GM21825 (cell line): Measurements from ENCODE around the gene DBP.
"Not testable (repeated sequence)": the region's sequence is repeated elsewhere in the genome, so short reads cannot be mapped to it uniquely, and the experiment has no call there.

Experiments used
- ATAC-seq: cut with Tn5 transposase; IDR thresholded peaks from one replicate; pipeline ENCODE4 v1.9.1; 2021; ENCODE audit warnings: mild to moderate bottlenecking, moderate library complexity; ENCODE audit not compliant: unreplicated experiment

The DBP gene, protein sequence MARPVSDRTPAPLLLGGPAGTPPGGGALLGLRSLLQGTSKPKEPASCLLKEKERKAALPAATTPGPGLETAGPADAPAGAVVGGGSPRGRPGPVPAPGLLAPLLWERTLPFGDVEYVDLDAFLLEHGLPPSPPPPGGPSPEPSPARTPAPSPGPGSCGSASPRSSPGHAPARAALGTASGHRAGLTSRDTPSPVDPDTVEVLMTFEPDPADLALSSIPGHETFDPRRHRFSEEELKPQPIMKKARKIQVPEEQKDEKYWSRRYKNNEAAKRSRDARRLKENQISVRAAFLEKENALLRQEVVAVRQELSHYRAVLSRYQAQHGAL

DNA sequence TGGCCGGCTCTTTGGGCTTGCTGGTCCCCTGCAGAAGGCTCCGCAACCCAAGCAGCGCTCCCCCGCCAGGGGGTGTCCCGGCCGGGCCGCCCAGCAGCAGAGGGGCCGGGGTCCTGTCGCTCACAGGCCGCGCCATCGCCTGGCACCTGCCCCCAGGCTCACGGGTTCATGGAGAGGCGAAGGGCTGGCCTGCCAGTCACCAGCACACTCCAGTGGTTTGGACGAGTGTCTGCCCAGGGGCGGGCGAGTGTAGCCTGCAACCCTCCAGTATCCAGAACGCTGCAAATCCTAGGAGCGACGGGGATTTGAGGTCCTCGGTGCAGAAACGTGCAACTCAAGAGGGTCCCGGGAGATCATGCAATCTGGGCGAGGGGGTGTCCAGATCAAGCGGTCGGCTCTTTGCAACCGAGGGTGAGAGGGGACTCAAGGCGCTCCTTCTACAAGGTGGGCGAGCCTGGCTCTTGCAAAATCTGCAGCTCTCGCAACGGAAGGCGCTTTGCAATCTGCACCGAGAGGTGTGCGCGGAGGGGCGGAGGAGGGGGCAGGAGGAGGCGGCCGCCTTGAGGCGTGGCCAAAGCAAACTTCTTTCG lies at the start of gene DBP:
Gene DBP, minus strand, starts transcription at position 521 of the 590 bp plus-strand sequence. Its CDS starts 385 bp downstream, at position 136.
- no peak for ATAC-seq

DNA sequence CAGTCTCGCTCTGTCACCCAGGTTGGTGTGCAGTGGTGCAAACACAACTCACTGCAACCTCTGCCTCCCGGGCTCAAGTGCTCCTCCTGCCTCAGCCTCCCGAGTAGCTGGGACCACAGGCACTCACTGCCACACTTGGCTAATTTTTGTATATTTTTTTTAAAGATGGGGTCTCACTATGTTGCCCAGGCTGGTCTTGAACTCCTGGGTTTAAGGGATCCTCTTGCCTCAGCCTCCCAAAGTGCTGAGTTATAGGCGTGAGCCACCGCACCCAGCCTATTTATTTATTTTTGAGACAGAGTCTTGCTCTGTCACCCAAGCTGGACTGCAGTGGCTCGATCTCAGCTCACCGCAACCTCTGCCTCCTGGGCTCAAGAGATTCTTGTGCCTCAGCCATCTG lies 49.5 kb upstream of the DBP start:
- ATAC-seq = not testable (repeated sequence)

- no peak for ATAC-seq
Observed at GRCh38 chr19:48686088-48686487, 48.9 kb upstream of the DBP start.

DNA sequence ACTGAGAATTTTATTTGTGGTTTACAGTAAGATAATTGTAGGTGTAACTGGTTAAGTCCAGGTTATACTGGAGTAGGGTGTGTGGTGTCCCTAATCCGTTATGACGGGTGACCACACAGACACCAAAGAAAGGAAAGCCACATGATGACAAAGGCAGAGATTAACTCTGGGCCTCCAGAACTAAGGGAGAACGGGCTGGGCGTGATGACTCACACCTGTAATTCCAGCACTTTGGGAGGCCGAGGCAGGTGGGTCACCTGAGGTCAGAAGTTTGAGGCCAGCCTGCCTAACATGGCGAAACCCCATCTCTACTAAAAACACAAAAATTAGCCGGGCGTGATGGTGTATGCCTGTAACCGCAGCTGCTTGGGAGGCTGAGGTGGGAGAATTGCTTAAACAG lies 48.4 kb upstream of the DBP start:
- no peak for ATAC-seq

- ATAC-seq = no peak
Observed at GRCh38 chr19:48683349-48683748, 46.2 kb upstream of the DBP start.

DNA sequence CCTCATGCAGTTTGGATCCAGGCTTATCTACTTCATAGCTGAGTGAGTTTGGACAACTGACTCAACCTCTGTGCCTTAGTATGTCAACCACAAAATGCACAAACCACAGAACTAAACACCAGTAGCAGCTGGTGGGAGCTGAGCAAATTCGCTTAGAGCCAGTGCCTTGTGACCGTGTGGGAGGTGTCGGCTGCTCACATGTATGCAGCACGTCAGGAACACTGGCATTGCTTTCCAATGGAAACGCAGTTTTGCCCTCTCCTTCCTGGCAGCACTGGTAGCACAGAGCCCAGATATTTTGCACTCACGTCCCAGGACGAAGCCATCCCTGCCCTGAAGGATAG lies 43.9 kb upstream of the DBP start:
- ATAC-seq = no peak

DNA sequence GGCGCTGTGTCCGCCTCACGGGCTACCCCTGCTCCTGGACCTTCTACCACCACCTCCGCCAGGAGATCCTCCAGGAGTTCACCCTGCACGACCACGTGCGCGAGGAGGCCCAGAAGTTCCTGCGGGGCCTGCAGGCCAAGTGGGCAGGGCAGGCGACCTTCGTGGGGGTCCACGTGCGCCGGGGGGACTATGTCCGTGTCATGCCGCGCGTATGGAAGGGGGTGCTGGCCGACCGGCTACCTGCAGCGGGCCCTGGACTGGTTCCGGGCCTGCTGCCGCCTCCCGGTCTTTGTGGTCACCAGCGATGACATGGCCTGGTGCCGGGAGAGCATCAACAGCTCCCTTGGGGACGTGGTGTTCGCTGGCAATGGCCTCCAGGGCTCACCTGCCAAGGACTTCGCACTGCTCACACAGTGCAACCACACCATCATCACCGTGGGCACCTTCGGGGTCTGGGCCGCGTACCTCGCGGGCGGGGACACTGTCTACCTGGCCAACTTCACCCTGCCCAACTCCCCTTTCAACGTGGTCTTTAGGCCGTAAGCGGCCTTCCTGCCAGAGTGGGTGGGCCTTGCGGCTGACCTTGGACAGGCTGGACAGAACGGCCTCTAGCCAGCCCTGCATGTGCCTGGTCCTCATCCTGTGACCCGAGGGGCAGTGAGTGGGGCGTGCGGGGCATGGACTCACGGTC lies 43.4 kb upstream of the DBP start:
- no peak for ATAC-seq

DNA sequence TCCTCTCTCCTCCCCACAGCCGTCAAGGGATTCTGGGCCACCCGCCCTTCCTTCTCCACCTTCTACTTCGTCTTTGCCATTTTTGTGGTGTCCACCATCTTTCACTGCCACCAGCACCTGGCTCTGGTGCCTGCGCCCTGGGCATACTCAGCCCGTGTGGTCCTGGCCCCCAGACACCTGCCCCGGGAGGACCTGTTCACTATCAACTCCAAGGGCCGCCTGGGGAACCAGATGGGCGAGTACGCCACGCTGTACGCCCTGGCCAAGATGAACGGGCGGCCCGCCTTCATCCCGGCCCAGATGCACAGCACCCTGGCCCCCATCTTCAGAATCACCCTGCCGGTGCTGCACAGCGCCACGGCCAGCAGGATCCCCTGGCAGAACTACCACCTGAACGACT lies 42.8 kb upstream of the DBP start:
- ATAC-seq = not testable (repeated sequence)

DNA sequence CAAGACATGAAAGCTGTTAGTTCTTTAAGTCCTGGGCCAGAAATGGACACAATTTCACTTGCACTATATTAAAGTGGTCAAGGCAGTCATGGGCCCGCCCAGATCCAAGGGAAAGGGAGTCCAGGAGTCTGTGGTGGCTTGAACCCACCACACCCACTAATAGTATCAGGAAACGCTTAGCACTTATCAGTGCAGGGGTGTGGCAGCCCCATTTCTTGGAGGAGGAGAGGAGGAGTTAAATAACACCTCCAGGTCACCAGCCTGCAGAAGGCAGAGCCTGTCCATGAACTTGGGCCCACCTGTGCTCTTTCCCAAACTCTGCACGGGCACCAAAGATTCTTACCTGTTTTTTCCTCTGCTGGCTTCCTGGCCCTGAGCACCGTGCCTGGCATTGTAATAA lies 41.0 kb upstream of the DBP start:
- no peak for ATAC-seq

GRCh38 chr19:48676887-48677286 lies 39.7 kb upstream of the DBP start:
- ATAC-seq = no peak

DNA sequence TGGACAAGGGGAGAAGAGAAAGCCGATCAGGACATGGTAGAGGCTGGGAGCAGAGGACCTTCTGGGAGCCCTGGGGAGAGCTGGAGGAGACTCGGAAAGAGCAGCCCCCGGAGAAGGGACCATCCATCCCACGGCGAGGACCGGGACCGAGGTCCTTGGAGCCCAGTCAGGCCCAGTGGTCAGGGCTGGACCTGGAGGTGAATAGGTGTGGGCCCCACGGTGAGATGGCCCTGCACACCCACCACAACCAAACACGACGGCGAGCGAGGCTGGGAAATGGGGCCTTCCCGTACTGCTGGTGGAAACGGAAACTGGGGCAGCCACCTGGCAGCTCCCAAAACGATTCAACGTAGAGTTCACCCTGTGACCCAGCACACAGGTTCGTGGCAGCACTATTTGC lies 39.3 kb upstream of the DBP start:
- no peak for ATAC-seq

DNA sequence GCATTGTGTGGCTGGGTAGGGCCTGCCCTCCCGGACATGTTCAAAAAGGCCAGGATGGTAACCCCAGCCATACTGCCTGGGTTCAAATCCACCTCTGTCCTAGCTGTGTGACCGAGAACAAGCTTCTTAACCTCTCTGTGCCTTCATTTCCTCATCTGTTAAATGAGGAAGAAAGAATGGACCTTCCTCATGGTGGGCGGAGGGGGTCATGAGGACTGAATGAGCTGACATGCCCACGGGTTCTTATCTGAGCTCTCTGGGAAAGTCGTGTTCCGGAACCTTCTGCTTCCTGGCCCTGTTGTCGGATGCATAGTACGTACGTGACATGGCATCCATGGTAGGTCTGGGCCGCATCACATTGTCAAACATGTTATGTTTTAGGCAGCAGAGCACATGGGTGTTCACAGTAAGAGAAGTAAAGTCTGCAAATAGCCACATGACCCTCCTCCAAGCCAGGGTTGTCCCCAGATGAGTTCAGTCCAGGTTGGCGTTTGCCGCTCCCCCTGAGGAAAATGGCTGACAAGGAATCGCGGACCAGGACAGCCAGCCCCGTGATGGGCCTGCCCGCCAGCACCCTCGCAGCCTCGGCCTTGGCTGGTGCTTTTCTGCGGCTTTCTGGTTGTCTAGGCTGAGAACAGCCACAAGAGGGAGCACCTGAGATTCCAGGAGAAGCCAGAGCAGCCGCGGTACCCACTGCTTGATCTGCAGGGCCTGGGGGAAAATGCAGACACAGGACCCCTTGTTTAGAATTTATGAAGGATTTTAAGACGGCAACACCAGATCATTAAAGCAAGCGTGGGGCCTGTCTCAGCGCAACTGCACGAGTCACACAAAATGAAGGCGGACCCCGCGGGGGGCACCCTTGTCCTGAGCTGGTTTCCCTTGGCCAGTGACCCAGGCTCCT lies 38.0 kb upstream of the DBP start:
- ATAC-seq = no peak

DNA sequence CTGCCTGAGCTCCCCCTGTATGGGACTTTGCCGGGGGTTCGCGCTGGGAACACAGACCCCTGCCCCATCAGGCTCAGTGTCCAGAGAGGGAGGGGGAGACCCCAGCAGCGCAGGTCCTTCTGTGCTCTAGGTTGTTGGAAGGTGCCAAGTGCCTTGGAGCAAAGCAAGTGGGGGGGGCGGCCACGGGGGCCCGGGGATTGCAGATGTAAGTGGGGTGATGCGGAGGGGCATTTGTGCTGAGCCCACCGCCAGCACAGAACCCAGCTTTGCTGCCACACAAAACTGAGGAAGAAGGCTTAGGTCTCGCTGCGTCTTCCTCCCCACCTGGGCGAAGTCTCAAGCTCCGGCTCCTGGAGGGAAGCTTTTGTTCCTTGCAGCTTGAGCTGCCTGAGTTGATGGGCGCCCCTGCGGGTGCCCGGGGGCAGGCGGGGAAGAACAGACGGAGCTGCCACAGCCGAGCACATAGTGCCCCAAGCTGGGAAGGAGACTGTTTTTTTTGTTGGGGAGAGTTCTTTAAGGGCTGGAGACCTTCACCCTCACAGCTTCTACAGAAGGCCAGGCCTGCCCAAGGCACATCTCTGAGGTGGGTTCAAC lies 37.1 kb upstream of the DBP start:
- ATAC-seq = no peak

- no peak for ATAC-seq
Observed at GRCh38 chr19:48673436-48674100, 36.4 kb upstream of the DBP start.

DNA sequence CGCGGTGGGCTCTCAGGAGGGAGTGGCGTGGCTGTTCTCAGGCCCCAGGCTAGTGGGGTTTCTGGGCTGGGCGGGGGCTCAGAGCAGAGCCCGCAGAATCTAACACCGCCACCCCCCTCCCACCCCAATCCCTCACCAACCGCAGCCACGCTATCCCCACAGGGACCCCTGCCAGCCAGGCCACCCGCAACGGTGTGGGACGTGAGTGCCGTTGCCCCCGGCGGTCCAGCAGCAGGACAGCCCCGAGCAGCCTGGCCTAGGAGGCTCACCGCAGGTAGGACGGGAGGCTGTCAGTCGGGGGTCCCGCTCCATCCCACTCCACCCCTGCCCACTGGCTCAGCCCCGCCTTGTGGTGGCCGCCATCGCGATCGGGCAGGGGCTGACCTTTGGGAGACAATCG lies 35.8 kb upstream of the DBP start, which contains the start of gene NTN5:
Gene NTN5, minus strand, starts transcription at position 24 of the 400 bp plus-strand sequence. CDS start 2,031 bp downstream, outside the sequence.
- no peak for ATAC-seq

- ATAC-seq = no peak
Observed at GRCh38 chr19:48671446-48671995, 34.3 kb upstream of the DBP start.

- no peak for ATAC-seq
Observed at GRCh38 chr19:48670699-48671445, 33.7 kb upstream of the DBP start.

DNA sequence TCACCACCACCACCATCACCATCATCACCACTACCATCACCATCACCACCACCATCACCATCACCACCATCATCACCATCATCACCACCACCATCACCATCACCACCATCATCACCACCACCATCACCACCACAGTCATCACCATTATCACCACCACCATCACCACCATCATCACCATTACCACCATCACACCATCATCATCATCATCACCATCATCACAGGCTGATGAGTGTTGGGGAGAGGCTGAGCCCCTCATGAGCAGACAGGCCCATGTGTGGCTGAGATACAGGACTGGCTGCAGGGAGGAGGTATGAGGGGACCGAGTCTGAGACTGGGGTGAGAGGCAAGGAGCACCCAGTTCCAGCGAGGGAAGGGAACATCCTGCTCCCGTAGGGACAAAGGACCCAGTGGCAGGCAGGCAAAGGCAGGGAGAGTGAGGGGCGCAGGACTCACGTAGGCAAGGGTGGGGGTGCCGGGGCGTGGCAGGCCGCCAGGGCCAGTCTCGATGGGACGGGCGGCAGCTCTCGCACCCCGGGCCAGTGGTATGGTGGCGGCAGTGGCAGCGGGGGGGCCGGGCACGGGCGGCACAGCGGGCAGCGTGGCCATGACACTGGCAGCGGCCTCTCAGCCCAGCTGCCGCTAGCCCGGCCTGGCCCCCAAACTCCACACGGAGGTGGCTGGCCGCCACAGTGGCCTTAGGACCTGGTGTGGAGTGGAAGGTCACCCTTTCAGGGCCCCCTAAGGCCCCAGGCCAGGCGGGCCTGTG lies 32.9 kb upstream of the DBP start:
- no peak for ATAC-seq
